Omental fat pad (tissue), 4 donors: ENCODE results near the gene FMNL3. TPM values are rescaled to one million over a fixed set of nuclear protein-coding genes. Genes with fewer than 3 reads are reported as not detected.

Source experiments
- ATAC-seq: fragments of 150-250 bp; one replicate; pipeline ENCODE4 v1.9.1; 2016; ENCODE audit warnings: mild to moderate bottlenecking, moderate library complexity; ENCODE audit not compliant: low FRiP score
- DNase-seq: peaks from one replicate; pipeline ENCODE4 v3.0.0-alpha.2; 2019; ENCODE audit warnings: low spot score
- CTCF ChIP-seq, 3 donors: fragments of 450-650 bp; IDR thresholded peaks; one replicate each; pipeline ENCODE4 v1.5.1; 2016 to 2017; ENCODE audit warnings: antibody characterized with exemption in 3 of 3, mild to moderate bottlenecking in 3 of 3, moderate library complexity in 2 of 3
- small RNA-seq: library from RNA; depleted of rRNA; stranded (forward); fragments of <200 nt; gene quantifications from one replicate; pipeline ENCODE3, GENCODE V24; 2016
- total RNA-seq, 4 donors: library from RNA; depleted of rRNA; stranded (reverse); fragments of >200 nt; gene quantifications; one replicate each; pipeline ENCODE4 v1.1.0, GENCODE V29; 2016

FMNL3 gene
- total RNA-seq, 4 donors from 2014 or later, result 5.7 to 28.8 (median 22.1) TPM

- TF ChIP-seq CTCF (IDR thresholded peaks at IDR 0.05), result no peak
- ATAC-seq (no peak), DNase-seq (no peak)
Measured at GRCh38 chr12:49603721-49604120, 103.5 kb downstream of the FMNL3 start.

- DNase-seq (no peak), ATAC-seq (no peak)
- TF ChIP-seq CTCF (IDR thresholded peaks at IDR 0.05), result no peak
Measured at GRCh38 chr12:49599961-49600360, 107.2 kb downstream of the FMNL3 start.

GRCh38 chr12:49598527-49598926 lies 108.7 kb downstream of the FMNL3 start:
- DNase-seq, result no peak
- ATAC-seq, result no peak
- TF ChIP-seq CTCF (IDR thresholded peaks at IDR 0.05), result no peak

- DNase-seq (no peak), ATAC-seq (no peak)
- TF ChIP-seq CTCF (IDR thresholded peaks at IDR 0.05), result no peak
Measured at GRCh38 chr12:49588721-49589516, 118.3 kb downstream of the FMNL3 start.

- DNase-seq (no peak), ATAC-seq (no peak)
- no peak for TF ChIP-seq CTCF (IDR thresholded peaks at IDR 0.05)
Measured at GRCh38 chr12:49588281-49588680, 118.9 kb downstream of the FMNL3 start.

GRCh38 chr12:49587174-49587908 lies 119.9 kb downstream of the FMNL3 start:
- ATAC-seq (no peak), DNase-seq (no peak)
- no peak for TF ChIP-seq CTCF (IDR thresholded peaks at IDR 0.05)

Small RNA genes within 50 kb of the gene (small RNA-seq; reads per million reads assigned to genes)
- gene AC020612.2 (not detected), gene HIGD1AP9 (not detected), gene POLR2KP1 (not detected), gene RNU6-834P (not detected)

Other genes with a start within 250 kb of the FMNL3 start
- gene KCNH3, start 168.4 kb downstream of the FMNL3 start, total RNA-seq, result 1 to 10 TPM in 1 of 4 donors, under 1 TPM in 3; 0.63 to 1.7 (median 0.79) TPM
- gene MCRS1, start 139.3 kb downstream of the FMNL3 start, total RNA-seq, result 10 to 100 TPM; 31.2 to 57.2 (median 33.1) TPM
- gene FAM186B, start 101.8 kb downstream of the FMNL3 start, total RNA-seq, result under 1 TPM in 3 of 4 donors, not detected in 1; 0.25 to 0.84 (median 0.48) TPM
- gene PRPF40B, start 83.8 kb downstream of the FMNL3 start, total RNA-seq, result 10 to 100 TPM in 1 of 4 donors, 1 to 10 TPM in 3; 7.0 to 19.4 (median 9.4) TPM
- gene TMBIM6, start 34.2 kb upstream of the FMNL3 start, total RNA-seq, result 100 to 1,000 TPM; 337 to 481 (median 397) TPM
- 10 to 100 TPM; 14.2 to 20.3 (median 17.6) TPM for gene NCKAP5L, start 121.0 kb upstream of the FMNL3 start, total RNA-seq
- gene BCDIN3D, start 135.7 kb upstream of the FMNL3 start, total RNA-seq, result 1 to 10 TPM; 1.9 to 3.5 (median 2.8) TPM
- gene FAIM2, start 196.5 kb upstream of the FMNL3 start, total RNA-seq, result 1 to 10 TPM in 3 of 4 donors, under 1 TPM in 1; 0.36 to 6.1 (median 3.1) TPM
- not detected for gene AQP2, start 243.3 kb upstream of the FMNL3 start, total RNA-seq